GM21515 (cell line): Measurements from ENCODE around the gene GTF2H2C.
"Not testable (repeated sequence)": the region's sequence is repeated elsewhere in the genome, so short reads cannot be mapped to it uniquely, and the experiment has no call there.

Source experiments
- ATAC-seq: cut with Tn5 transposase; IDR thresholded peaks from one replicate; pipeline ENCODE4 v1.9.1; 2021; ENCODE audit not compliant: unreplicated experiment

The GTF2H2C gene

DNA sequence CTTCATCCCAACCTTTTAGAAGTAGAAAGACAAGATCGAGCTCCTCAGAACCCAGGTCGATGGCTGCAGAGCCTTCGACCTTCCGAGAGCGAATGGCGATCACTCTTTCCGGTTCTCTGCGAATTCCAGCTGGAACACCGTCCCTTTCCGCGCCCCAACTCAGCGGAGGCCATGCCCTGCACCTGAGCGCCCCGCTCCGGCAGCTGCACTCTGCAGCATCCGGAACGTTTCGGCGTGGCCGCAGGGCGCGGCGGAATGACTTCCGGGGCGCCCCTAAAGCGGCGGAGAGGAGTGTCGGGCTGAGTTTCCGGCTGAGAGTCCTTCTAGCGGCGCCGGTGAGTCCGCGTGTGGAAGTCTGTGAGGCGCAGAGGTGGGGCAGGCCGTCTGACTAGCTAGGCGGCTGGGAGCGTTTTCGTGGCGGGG, at the start of gene GTF2H2C:
TSS of gene GTF2H2C (plus strand) at position 284 of the 423 bp plus-strand sequence. CDS start 4,942 bp downstream, outside the sequence.
- ATAC-seq: peak; percentile 99

GRCh38 chr5:69510694-69511093, 49.3 kb upstream of the GTF2H2C start:
- ATAC-seq: no peak

DNA sequence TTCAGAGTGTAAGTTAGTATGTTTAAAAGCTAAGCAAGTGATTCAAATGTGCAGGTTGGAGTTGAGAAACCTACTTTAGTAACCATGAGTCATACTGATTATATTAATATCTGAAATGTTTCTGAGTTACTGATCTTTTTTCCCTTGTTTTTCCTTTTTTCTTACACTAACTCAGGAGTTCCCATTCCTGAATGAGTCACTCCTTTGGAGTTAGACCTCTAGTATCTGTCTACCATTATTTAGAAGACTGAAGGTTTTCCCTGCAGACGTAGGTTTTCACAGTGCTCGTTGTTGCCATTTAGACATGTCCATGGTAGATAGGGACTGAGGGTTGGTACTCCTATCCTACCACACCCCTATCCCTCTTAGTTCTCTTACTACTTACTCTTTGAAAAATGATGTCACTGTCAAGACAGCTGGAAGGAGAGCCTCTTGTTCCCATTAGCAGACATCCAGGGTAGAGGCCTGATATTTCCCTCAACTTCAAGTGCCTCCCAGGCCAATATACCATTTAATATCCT, 47.2 kb upstream of the GTF2H2C start:
- no peak for ATAC-seq

DNA sequence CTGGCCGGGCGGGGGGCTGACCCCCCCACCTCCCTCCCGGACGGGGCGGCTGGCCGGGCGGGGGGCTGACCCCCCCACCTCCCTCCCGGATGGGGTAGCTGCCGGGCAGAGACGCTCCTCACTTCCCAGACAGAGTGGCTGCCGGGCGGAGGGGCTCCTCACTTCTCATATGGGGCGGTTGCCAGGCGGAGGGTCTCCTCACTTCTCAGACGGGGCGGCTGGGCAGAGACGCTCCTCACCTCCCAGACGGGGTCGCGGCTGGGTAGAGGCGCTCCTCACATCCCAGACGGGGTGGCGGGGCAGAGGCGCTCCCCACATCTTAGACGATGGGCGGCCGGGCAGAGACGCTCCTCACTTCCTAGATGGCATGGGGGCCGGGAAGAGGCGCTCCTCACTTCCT, 44.4 kb upstream of the GTF2H2C start:
- not testable (repeated sequence) for ATAC-seq

GRCh38 chr5:69516769-69517168, 43.2 kb upstream of the GTF2H2C start:
- no peak for ATAC-seq

- no peak for ATAC-seq
These were observed 42.2 kb upstream of the GTF2H2C start for GRCh38 chr5:69517763-69518212.

- no peak for ATAC-seq
These were observed 40.7 kb upstream of the GTF2H2C start for GRCh38 chr5:69519285-69519684.

GRCh38 chr5:69522035-69522434, 38.0 kb upstream of the GTF2H2C start:
- ATAC-seq: no peak

GRCh38 chr5:69525490-69525889, 34.5 kb upstream of the GTF2H2C start:
- ATAC-seq: no peak

GRCh38 chr5:69526660-69527059, 33.3 kb upstream of the GTF2H2C start:
- no peak for ATAC-seq

- no peak for ATAC-seq
These were observed 32.7 kb upstream of the GTF2H2C start for GRCh38 chr5:69527128-69527770.

- no peak for ATAC-seq
These were observed 32.0 kb upstream of the GTF2H2C start for GRCh38 chr5:69528035-69528434.

DNA sequence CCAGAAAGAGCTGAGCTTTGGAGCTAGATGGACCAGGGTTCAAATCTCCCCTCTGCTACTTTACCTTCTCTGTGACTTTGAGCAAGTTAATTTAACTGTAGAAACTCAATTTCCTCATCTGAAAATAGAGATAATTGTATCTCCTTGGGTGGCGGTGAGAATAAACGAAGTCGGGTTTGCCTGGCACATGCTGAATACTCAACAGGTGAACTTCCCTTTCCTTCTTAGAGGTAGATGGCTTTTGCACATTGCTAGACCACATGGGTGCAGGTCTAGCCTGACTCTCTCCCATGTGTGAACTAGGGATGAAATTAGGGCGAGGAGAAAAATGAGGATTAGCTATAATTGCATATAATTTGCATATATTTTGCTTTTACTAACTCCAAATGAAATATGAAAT, 31.4 kb upstream of the GTF2H2C start:
- ATAC-seq: no peak

DNA sequence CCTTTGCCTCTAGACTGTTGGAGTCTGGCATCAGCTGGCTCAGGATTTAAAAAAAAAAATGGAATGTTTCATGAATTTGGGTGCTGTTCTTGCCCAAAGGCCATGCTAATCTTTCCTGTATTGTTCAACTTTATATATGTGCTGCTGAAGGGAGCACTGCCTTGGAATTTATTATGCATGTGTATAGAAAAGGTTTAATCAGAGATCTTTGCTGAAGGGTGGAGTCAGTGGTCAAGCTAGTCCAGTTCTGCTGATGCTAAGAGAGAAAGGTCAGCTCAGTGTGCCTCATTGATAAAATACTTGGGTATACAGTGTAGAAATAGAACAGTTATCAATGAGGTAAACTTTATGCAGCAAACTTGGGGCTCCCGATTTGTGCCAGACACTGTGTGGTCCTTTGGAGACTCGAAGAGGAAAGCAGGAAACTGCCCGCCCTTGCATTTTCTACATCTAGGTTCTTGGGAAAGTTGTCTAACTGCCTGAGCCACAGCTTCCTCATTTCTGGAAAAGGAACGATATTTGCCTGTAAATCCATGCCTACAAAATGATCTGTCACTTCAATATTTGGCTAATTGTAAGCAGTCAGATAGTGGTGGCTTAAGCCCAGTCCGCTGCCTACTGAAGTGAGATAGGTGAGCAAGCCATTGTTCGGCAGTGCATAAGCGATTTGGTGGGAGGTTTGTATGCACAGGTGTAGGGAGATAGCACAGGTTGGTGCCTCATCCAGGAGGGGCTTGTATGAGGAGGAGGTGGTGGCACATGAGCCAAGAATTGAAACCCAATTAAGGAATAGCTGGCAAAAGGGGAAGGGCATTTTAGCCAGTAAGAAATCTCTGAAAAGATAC, 29.2 kb upstream of the GTF2H2C start:
- no peak for ATAC-seq

DNA sequence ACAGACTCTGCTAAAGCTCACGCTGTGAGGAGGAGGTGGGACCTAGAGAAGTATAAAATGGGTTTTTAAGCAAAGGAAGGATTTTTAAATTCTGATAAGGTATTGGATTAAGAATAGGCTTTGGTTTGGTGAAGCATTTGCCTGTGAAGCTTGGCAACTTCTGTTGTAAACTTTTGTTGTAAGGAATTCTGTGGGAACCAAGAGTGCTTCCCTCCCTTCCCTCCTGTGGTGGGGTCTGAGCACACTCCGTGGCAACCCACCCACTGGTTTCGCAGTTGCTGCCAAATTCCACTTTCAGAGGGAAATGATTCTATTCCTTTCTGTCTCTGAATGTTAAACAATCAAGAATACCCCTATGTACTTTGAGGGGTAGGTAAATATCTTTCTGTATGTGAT, 28.6 kb upstream of the GTF2H2C start:
- no peak for ATAC-seq

- not testable (repeated sequence) for ATAC-seq
These were observed 22.1 kb upstream of the GTF2H2C start for GRCh38 chr5:69537911-69538310.

GRCh38 chr5:69538735-69539134, 21.3 kb upstream of the GTF2H2C start:
- ATAC-seq: not testable (repeated sequence)

- ATAC-seq: not testable (repeated sequence)
These were observed 18.6 kb upstream of the GTF2H2C start for GRCh38 chr5:69541347-69541746.

DNA sequence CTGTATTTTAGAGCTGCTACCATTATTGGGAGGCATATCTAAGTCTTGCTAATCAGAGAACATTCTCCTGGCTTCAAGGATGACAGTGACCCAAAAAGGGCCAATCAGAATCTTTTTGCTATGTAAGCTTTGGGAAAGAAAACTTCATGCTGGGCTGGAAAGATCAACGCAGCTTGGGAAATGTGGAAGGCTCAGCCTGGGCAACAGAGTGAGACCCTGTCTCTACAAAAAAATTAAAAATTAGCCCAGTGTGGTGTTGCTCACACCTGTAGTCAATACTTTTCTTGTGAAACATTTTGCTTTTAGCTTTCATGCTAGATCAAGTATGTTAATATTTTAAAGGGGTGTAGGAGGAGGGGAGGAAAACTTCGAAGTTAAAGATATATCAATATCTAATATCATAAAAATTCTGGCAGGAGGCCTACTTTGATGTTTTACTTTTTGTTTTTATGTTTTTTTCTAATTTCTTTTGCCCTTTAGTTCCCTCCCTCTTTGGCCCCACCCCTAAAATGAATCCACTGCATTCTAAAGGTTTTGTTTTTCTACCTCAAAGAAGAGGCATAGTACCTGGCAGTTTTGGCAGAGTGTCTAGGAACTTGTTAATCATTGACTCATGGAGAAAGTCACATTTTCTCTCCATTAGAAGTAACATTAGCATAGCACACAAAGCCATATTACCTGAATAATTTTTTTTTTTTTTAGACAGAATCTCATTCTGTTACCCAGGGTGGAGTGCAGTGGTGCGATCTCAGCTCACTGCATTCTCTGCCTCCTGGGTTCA, 17.0 kb upstream of the GTF2H2C start:
- ATAC-seq: not testable (repeated sequence)

DNA sequence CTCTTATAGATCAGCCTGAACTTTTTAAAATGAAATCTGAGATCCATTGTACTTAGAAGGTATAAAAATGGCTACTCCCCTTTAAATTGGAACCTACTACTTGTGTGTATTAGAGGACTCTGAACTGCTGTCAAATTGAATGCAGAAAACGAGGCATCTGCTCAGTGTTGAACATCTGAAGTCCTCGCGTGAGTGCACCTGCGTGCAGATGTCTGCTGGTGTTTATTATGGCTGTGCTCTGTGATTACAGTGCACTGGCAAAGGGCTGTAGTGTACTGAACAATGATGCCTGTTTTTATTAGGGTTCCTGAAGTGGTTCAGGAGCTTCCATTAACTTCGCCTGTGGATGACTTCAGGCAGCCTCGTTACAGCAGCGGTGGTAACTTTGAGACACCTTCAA, 15.4 kb upstream of the GTF2H2C start:
- ATAC-seq: not testable (repeated sequence)
